OCI-LY1 (cell line): ENCODE results near the gene HNRNPM.

Experiments used
- CTCF ChIP-seq: fragments of 200-600 bp; sonication (generic), shearing (Covaris generic); IDR thresholded peaks from 2 replicates; pipeline ENCODE4 v1.5.1; 2017; ENCODE audit warnings: mild to moderate bottlenecking, antibody characterized with exemption, low read length, moderate library complexity, mixed read lengths
- EZH2 ChIP-seq: fragments of 200-600 bp; sonication (generic), shearing (Covaris generic); IDR thresholded peaks from 2 replicates; pipeline ENCODE4 v1.8.0; 2017; ENCODE audit warnings: borderline replicate concordance, mixed run types, mild to moderate bottlenecking, antibody characterized with exemption, low read length, moderate library complexity, mixed read lengths

GRCh38 chr19:8397746-8398310 is 46.9 kb upstream of the HNRNPM start:
- TF ChIP-seq EZH2 (no peak), CTCF (no peak)
